HG03097 (cell line): ENCODE measurements around the gene ZDHHC16.
A peak's percentile ranks its signal among the peaks of the same experiment; 100 is the strongest.
"Not testable (repeated sequence)": the region's sequence is repeated elsewhere in the genome, so short reads cannot be mapped to it uniquely, and the experiment has no call there.

Experiments
- ATAC-seq: cut with Tn5 transposase; IDR thresholded peaks from one replicate; pipeline ENCODE4 v1.9.1; 2021; ENCODE audit not compliant: unreplicated experiment, low FRiP score

The ZDHHC16 gene

GRCh38 chr10:97445722-97446639 is at the start of gene ZDHHC16, which contains the start of gene EXOSC1:
Gene ZDHHC16, plus strand, starts transcription at chr10:97446175. Its CDS starts 5,501 bp downstream, at chr10:97451676.
Gene EXOSC1, minus strand, starts transcription at chr10:97446006. Its CDS starts 21 bp downstream, at chr10:97445985.
- ATAC-seq = peak; percentile 97

GRCh38 chr10:97399843-97400545 is 46.0 kb upstream of the ZDHHC16 start:
- ATAC-seq = no peak

GRCh38 chr10:97400665-97401454 is 45.1 kb upstream of the ZDHHC16 start, which contains the start of gene RRP12:
Gene RRP12, minus strand, starts transcription at chr10:97401340. Its CDS starts 109 bp downstream, at chr10:97401231.
- peak; percentile 92 for ATAC-seq

GRCh38 chr10:97401455-97401919 is 44.5 kb upstream of the ZDHHC16 start:
- no peak for ATAC-seq

GRCh38 chr10:97404044-97404443 is 41.9 kb upstream of the ZDHHC16 start:
- ATAC-seq = no peak

- no peak for ATAC-seq
Measured at GRCh38 chr10:97406064-97406463, 39.9 kb upstream of the ZDHHC16 start.

GRCh38 chr10:97406483-97406882 is 39.5 kb upstream of the ZDHHC16 start:
- not testable (repeated sequence) for ATAC-seq

GRCh38 chr10:97407211-97407951 is 38.6 kb upstream of the ZDHHC16 start:
- ATAC-seq = peak; percentile 71

- ATAC-seq = no peak
Measured at GRCh38 chr10:97407952-97408248, 38.1 kb upstream of the ZDHHC16 start.

- no peak for ATAC-seq
Measured at GRCh38 chr10:97408496-97408992, 37.4 kb upstream of the ZDHHC16 start.

- no peak for ATAC-seq
Measured at GRCh38 chr10:97411406-97411805, 34.6 kb upstream of the ZDHHC16 start.

GRCh38 chr10:97412891-97413304 is 33.1 kb upstream of the ZDHHC16 start:
- no peak for ATAC-seq

GRCh38 chr10:97416565-97416964 is 29.4 kb upstream of the ZDHHC16 start:
- ATAC-seq = no peak

- ATAC-seq = not testable (repeated sequence)
Measured at GRCh38 chr10:97423757-97424098, 22.2 kb upstream of the ZDHHC16 start.

GRCh38 chr10:97425964-97426775 is 19.8 kb upstream of the ZDHHC16 start, which contains the start of gene PGAM1:
Gene PGAM1, plus strand, starts transcription at chr10:97426191. Its CDS starts 117 bp downstream, at chr10:97426308.
- ATAC-seq = peak; percentile 85

- ATAC-seq = no peak
Measured at GRCh38 chr10:97426776-97427570, 19.0 kb upstream of the ZDHHC16 start.

GRCh38 chr10:97427571-97428179 is 18.3 kb upstream of the ZDHHC16 start:
- ATAC-seq = no peak

- no peak for ATAC-seq
Measured at GRCh38 chr10:97428572-97428981, 17.4 kb upstream of the ZDHHC16 start.
